CD4-positive, alpha-beta T cell treated with Interleukin-21 for 1 hour (primary cell): ENCODE data around the gene LRRC17.
"Not testable (repeated sequence)": the region's sequence is repeated elsewhere in the genome, so short reads cannot be mapped to it uniquely, and the experiment has no call there.

ENCODE experiments used
- DNase-seq: peaks from one replicate; pipeline ENCODE4 v3.0.0-alpha.2; 2020

The LRRC17 gene

GRCh38 chr7:102897856-102898531 lies 14.8 kb upstream of the LRRC17 start:
- no peak for DNase-seq

- no peak for DNase-seq
Measured at GRCh38 chr7:102898532-102898859, 14.3 kb upstream of the LRRC17 start.

GRCh38 chr7:102902052-102902451 lies 10.7 kb upstream of the LRRC17 start:
- DNase-seq, result not testable (repeated sequence)

- not testable (repeated sequence) for DNase-seq
Measured at GRCh38 chr7:102903576-102903975, 9.2 kb upstream of the LRRC17 start.

- no peak for DNase-seq
Measured at GRCh38 chr7:102908676-102909075, 4.1 kb upstream of the LRRC17 start.

GRCh38 chr7:102913826-102914225 lies 1.0 kb downstream of the LRRC17 start:
- no peak for DNase-seq

GRCh38 chr7:102914585-102914984 lies 1.8 kb downstream of the LRRC17 start:
- no peak for DNase-seq

- no peak for DNase-seq
Measured at GRCh38 chr7:102916426-102916825, 3.6 kb downstream of the LRRC17 start.

- no peak for DNase-seq
Measured at GRCh38 chr7:102916881-102917280, 4.1 kb downstream of the LRRC17 start.

GRCh38 chr7:102917436-102918353 lies 4.9 kb downstream of the LRRC17 start:
- DNase-seq, result no peak

- no peak for DNase-seq
Measured at GRCh38 chr7:102918845-102919244, 6.0 kb downstream of the LRRC17 start.

GRCh38 chr7:102925976-102926782 lies 13.4 kb downstream of the LRRC17 start:
- no peak for DNase-seq

- no peak for DNase-seq
Measured at GRCh38 chr7:102926783-102927140, 14.0 kb downstream of the LRRC17 start.

GRCh38 chr7:102927312-102927933 lies 14.6 kb downstream of the LRRC17 start:
- DNase-seq, result no peak

- DNase-seq, result no peak
Measured at GRCh38 chr7:102931757-102932156, 19.0 kb downstream of the LRRC17 start.

- DNase-seq, result no peak
Measured at GRCh38 chr7:102933763-102934162, 21.0 kb downstream of the LRRC17 start.

- no peak for DNase-seq
Measured at GRCh38 chr7:102934239-102934638, 21.4 kb downstream of the LRRC17 start.

GRCh38 chr7:102934701-102935100 lies 21.9 kb downstream of the LRRC17 start:
- DNase-seq, result no peak

- DNase-seq, result no peak
Measured at GRCh38 chr7:102935450-102936115, 22.8 kb downstream of the LRRC17 start.

- DNase-seq, result no peak
Measured at GRCh38 chr7:102938679-102939078, 25.9 kb downstream of the LRRC17 start.

- DNase-seq, result no peak
Measured at GRCh38 chr7:102942181-102942866, 29.5 kb downstream of the LRRC17 start.

- no peak for DNase-seq
Measured at GRCh38 chr7:102942868-102943267, 30.1 kb downstream of the LRRC17 start.
